Dendritic cell treated with granulocyte-macrophage colony-stimulating factor and Interleukin-4, amounts not matched to agents 40 ng/mL and 50 ng/mL, for 4 days (primary cell): ENCODE data around the gene CNGA3.
A peak's percentile ranks its signal among the peaks of the same experiment; 100 is the strongest.

Experiments
- H3K27ac Mint-ChIP-seq: one replicate; pipeline ENCODE4 v1.8.0; 2022; ENCODE audit warnings: mild to moderate bottlenecking, mixed read lengths
- H3K27me3 Mint-ChIP-seq: one replicate; pipeline ENCODE4 v1.8.0; 2022; ENCODE audit warnings: mild to moderate bottlenecking, mixed read lengths
- H3K36me3 Mint-ChIP-seq: one replicate; pipeline ENCODE4 v1.8.0; 2022; ENCODE audit warnings: low read depth, mixed read lengths
- H3K4me1 Mint-ChIP-seq: one replicate; pipeline ENCODE4 v1.8.0; 2022; ENCODE audit warnings: low read depth, mixed read lengths
- H3K4me3 Mint-ChIP-seq: one replicate; pipeline ENCODE4 v1.8.0; 2022; ENCODE audit warnings: mild to moderate bottlenecking, moderate library complexity, mixed read lengths
- H3K9me3 Mint-ChIP-seq: one replicate; pipeline ENCODE4 v1.8.0; 2022; ENCODE audit warnings: mixed read lengths
- intact Hi-C: fragments of 100-400 bp; cut with micrococcal nuclease; formaldehyde crosslinking; loops from one replicate; pipeline ENCODE4 v1.15.0; 2022

CNGA3 gene

DNA sequence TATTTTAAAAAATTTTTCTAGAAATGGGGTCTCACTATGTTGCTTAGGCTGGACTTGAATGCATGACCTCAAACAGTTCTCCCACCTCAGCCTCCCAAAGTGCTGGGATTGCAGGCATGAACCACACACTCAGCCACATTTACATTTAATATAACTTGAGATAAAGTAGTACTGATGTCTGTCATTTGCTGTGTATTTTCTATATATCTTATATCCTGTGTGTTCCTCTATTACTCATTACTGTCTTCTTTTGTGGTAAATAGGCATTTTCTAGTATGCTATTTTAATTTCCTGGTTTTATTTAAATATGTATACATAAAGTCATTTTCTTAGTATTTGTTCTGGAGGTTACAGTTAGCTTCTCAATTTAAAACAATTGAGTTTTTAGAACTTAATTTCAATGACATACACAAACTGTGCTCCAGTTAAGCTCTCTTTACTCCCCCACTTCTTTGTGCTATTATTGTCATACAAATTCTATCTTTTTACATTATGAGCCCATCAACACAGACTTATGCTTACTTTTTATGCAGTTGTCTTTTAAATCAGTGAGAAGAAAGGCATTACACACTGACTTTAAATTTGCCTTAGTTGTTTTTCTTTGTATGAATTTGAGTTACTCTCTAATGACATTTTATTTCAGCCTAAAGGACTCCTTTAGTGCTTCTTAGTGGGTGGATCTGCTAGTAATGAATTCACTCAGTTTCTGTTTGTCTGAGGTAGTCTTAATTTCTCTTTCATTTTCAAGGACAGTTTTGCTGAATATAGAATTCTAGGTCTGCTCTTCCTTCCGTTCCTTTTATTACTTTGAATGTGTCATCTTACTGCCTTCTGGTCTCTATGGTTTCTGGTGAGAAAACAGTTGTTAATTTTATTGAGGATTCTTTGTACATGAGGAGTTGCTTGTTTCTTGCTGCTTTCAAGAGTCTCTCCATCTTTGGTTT is 92.2 kb downstream of the CNGA3 start:
- Mint-ChIP-seq H3K27ac (peak overlapping the region; percentile 46), H3K4me3 (no peak overlapping the region), H3K9me3 (peaks cover 36% of the 10 kb centered on the region), H3K4me1 (peaks cover 27% of the 10 kb centered on the region), H3K27me3 (no peaks in the 10 kb centered on the region), H3K36me3 (peaks cover 6% of the 10 kb centered on the region)
- intact Hi-C loops = no loop called here

DNA sequence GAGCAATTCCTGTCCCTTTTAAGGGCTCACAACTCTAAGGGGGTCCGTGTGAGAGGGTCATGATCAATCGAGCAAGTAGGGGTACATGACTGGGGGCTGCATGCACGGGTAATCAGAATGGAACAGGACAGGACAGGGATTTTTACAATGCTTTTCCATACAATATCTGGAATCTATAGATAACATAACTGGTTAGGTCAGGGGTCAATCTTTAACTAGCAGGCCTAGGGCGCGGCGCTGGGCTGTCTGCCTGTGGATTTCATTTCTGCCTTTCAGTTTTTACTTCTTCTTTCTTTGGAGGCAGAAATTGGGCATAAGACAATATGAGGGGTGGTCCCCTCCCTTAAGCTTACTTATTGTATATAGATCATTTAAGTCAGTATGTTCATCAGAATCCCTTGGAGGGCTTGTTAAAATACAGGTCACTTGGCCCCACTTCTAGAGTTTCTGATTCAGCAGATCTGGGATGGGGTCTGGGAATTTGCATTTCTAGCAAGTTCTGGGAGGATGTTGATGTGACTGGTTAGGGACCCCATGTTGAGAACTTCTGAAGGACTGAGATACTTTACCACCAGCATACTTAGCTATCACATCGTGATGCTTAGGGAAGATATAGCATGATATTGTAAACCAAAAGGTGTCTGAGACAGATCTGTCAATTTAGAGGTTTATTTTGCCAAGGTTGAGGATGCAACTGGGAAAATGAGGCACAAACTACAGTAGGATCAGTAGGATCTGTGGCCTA is 95.6 kb downstream of the CNGA3 start:
- intact Hi-C loops = no loop called here
- H3K27ac Mint-ChIP-seq = peak overlapping the region; percentile 60

GRCh38 chr2:98442488-98442887 is 96.2 kb downstream of the CNGA3 start:
- intact Hi-C loops = no loop called here
- peak overlapping the region; percentile 6 for H3K27ac Mint-ChIP-seq
- peaks cover 44% of the 10 kb centered on the region for H3K4me1 Mint-ChIP-seq
- peaks cover 12% of the 10 kb centered on the region for H3K36me3 Mint-ChIP-seq
- no peak overlapping the region for H3K4me3 Mint-ChIP-seq
- H3K27me3 Mint-ChIP-seq = no peaks in the 10 kb centered on the region
- H3K9me3 Mint-ChIP-seq = peaks cover 21% of the 10 kb centered on the region

More for the DNA sequence above, 95.6 kb downstream of the CNGA3 start:
- Mint-ChIP-seq H3K4me3 (no peak overlapping the region), H3K36me3 (peaks cover 12% of the 10 kb centered on the region), H3K27me3 (no peaks in the 10 kb centered on the region), H3K9me3 (peaks cover 21% of the 10 kb centered on the region), H3K4me1 (peaks cover 43% of the 10 kb centered on the region)

GRCh38 chr2:98444436-98445176 is 98.3 kb downstream of the CNGA3 start, which contains the start of gene INPP4A:
INPP4A (plus strand) TSS chr2:98444858; CDS start chr2:98520049, 75,191 bp downstream.
- peaks cover 5% of the 10 kb centered on the region for H3K36me3 Mint-ChIP-seq
- H3K9me3 Mint-ChIP-seq = peaks cover 6% of the 10 kb centered on the region
- H3K4me3 Mint-ChIP-seq = peak within 1 kb of the TSS; percentile 86
- no peaks in the 10 kb centered on the region for H3K27me3 Mint-ChIP-seq
- H3K27ac Mint-ChIP-seq = peak within 1 kb of the TSS; percentile 84
- peaks cover 38% of the 10 kb centered on the region for H3K4me1 Mint-ChIP-seq
- intact Hi-C loops = loop anchor here (1.0 to 5.0 kb wide), 2 partner anchors 11 to 43 kb away; no protein-coding TSS in a partner anchor

DNA sequence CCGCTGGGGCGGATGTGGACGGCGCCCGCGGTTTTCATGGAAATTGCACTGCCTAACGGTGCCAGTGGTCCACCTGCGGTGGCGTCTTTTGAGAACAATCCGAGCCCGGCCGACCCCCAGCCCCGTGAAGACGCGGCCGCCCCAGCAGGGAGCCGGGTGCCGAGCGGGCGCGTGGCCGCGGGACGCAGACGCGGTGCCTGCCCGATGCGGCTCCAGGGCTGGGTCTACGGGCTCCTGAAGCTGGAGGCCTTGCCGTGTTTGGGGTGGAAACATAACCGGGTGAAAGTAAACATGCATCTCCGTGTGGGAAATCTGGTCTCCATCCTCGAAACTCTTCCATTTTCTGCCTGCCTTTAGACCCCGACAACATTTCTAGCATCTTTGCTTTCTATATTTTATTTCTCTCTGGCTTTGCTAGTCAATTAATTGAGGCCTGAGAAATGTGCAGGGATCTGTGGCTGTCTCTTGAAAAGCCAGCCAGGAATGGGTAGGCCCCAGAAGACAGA is 99.0 kb downstream of the CNGA3 start:
- Mint-ChIP-seq H3K9me3 (no peaks in the 10 kb centered on the region), H3K4me1 (peaks cover 38% of the 10 kb centered on the region)
- intact Hi-C loops = loop anchor here (5.0 kb wide), 1 partner anchor 42 kb away; no protein-coding TSS in a partner anchor

DNA sequence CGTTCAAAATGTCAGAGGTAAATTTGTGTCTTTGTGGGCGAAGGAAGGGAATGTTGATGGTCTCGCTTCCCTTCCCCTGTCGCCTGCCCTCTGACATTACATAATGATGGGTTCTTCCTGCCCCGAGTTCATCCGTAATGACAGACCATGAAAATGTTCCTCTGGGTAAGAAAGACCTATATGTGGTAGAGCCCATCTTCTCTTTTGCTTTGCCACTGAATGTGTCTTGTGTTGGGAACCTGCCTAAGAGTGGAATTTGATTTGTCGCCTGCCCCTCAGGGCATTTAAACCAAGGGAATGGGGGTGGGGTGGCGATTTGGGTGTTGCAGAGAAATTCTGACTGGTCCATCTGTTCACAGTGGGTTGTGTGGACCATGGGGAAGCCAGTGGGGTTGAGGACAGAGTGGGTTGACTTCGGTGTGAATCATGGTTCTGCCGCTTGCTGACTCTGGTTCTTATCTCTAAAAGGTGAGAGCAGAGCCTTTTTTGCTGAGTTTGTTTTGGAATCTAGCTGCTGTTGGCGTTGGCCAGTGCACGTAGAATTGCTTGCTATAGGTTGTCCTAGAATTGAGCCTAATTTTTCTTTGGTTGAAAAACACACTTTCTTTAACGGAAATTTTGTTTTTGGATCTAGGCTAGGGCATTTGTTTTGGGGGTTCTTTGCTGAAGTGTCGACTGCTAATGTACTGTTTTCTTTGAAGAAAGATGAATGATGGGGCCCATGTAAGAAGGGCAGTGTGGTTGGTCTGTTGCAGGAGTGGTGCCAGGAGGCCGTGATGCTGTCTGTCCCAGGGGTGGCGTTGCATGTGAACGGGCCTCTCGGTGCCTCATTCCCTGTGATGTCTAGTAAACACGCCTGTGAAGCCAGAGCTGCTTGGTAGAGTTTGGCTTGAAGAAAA is 99.7 kb downstream of the CNGA3 start:
- peak overlapping the region; percentile 84 for H3K27ac Mint-ChIP-seq
- intact Hi-C loops = loop anchor here (5.0 kb wide), 1 partner anchor 41 kb away; no protein-coding TSS in a partner anchor
- peaks cover 45% of the 10 kb centered on the region for H3K4me1 Mint-ChIP-seq
- no peaks in the 10 kb centered on the region for H3K27me3 Mint-ChIP-seq
- no peaks in the 10 kb centered on the region for H3K9me3 Mint-ChIP-seq
- H3K36me3 Mint-ChIP-seq = peaks cover 5% of the 10 kb centered on the region
- peak overlapping the region; percentile 86 for H3K4me3 Mint-ChIP-seq

More for the DNA sequence above, 99.0 kb downstream of the CNGA3 start:
- H3K36me3 Mint-ChIP-seq = peaks cover 5% of the 10 kb centered on the region
- H3K27me3 Mint-ChIP-seq = no peaks in the 10 kb centered on the region
- peak overlapping the region; percentile 84 for H3K27ac Mint-ChIP-seq
- peak overlapping the region; percentile 86 for H3K4me3 Mint-ChIP-seq

DNA sequence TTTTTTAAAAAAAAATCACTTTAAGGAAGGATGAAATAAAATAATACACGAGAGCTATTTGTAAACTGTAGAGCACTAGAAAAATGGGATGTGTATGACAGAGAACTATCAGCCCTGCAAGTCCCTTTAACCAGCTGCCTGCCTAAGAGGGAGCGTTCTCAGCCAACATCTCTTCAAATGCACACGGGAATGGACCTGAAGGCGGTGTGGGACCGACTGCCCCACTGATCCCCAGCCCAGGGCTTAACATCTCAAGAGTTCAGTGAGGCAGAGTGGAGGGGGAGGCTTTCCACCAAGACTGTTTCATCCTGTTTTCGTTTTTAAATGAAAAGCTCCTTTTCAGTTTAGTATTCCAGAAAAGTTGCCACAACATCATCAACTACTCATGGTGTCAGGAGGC is 100.6 kb downstream of the CNGA3 start:
- intact Hi-C loops = loop anchor here (5.0 kb wide), 1 partner anchor 40 kb away; no protein-coding TSS in a partner anchor
- Mint-ChIP-seq H3K27me3 (no peaks in the 10 kb centered on the region), H3K4me1 (peaks cover 49% of the 10 kb centered on the region), H3K27ac (no peak overlapping the region), H3K4me3 (no peak overlapping the region), H3K9me3 (no peaks in the 10 kb centered on the region), H3K36me3 (peaks cover 5% of the 10 kb centered on the region)
